HG03159 (cell line): ENCODE measurements around the gene MASP1.

ENCODE experiments used
- ATAC-seq: cut with Tn5 transposase; IDR thresholded peaks from one replicate; pipeline ENCODE4 v1.9.1; 2021; ENCODE audit warnings: mild to moderate bottlenecking, moderate library complexity; ENCODE audit not compliant: unreplicated experiment

MASP1 gene

DNA sequence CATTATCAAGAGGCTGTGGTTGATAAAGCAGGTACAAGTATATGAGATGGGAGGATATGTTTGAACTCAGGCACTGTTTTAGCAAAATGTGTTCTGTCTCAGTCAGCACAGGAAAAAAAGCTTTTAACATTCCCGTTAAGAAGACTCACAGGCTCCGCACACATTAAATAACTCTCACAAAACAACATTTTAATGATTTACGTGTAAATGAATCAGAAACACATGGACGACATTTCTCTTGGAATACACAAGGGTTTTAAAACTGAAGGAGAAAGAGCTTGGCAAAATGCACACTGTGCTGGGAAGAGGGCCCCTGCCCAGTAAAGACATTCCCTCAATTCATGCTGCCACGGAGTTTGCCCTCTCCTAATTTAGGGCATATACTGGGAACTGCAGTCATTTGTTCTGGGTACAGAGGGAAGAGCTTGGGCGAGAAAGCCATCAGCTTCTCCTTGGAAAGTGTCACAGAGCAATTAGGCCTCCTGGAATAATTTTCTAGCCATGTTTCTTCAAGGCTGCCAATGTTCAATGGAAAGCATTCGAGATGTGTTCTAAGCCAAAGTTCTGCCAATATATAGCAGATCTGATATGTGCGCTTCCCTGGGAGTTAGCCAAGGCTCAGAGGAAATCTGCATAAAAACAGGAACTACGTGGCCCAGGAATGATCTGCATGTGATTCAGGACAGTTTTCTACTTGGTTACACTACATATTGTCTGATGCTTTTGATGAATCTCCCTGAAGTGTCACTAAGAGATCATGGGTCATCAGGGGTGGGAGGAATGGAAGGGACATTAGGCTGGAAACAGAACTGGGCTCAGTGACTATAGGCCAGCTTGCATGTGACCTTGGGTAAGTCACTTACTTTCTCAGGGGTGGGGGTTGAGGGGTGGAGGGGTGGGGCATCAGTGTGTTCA, 2.2 kb upstream of the MASP1 start:
- ATAC-seq, result no peak

DNA sequence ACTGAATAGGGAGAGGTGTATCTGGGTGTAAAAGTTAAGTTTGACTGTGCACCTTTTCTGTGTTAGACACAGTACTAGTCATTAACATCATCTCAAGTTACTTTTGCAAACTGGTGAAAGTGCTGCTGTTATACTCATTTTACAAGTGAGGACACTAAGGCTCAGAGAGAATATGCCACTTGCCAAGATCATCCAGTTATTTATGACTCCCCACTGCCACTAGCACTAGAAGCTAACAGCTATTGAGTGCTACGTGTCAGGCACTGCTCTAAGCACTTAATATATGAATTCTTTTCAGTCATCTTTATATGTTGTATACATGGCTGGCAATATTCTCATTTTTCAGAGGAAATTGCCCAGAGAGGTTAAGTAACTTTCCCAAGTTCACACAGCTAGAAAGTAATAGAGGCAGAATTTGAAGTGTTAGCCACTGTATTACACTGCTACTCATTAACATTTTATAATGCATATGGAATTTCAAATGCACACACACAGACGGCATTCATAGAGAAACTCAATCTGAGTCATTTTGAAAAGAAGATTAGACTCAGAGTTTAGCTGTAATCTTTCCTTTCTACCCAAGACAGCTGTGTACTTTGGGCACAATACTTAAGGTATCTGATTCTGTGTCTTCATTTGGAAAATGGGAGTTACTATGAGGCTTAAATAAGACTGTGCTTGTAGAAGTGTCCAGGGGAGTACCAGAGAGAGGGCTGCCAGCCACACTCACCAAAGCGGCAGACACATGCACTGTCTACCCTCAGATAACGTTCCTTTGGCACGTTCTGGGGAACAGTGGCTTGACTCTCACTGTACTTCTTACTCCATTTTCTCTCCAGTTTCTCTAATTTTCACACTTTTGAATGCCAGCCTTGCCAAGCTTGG, 1.3 kb upstream of the MASP1 start:
- ATAC-seq, result no peak

GRCh38 chr3:187292181-187292580, 644 bp upstream of the MASP1 start:
- ATAC-seq, result no peak

GRCh38 chr3:187291001-187291511, 481 bp downstream of the MASP1 start:
- no peak for ATAC-seq

DNA sequence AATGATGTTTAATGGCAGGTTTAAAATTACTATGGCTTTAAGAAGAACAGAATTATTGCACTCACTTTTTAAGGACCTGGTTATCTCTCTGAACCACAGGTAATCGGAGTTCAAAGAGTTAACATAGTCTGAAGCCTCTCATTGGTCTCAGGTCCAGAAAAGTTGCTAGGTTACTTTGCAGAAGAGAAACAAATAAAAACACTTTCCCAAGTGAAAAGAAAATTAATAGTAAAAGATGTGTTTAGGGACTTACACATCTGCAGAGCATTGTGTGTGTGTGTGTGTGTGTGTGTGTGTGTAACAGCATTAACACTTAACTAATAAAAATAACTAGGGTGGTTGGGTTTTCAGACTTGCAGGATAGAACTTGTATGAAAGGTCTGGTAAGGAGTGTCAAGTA, 1.0 kb downstream of the MASP1 start:
- ATAC-seq, result no peak

DNA sequence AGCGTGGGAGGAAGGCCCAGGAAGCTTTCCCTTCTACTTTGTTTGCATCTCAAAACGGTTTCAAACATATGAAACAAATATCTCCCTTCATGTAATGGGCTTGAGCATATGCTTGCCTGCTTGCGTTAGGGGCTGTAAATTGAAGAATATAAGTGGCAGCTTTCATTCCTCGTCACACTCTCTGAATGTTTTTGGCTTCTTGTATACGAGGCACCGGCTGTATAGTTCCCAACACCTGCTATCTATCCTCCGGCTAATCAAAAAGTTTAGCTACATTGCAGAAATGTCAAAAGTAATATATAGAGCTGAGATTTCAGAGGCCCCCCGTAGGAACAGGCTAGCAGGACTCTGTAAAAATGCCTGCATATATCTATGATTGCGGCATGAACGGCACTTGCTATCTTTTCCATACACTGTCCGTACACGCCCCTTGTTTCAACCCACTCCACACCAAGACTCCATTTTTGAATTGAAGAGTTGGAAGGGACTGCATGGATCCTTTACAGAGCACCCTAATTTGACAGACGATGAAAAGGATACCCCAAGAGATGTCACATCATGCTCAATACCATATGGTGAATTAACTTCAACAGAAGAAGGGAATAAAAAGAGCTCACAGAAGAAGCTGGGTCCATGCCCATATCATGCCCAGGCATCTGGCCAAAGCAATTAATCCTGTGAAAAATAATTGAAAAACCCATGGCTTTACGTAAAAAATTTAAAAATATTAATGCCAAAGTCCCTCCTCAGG, 2.5 kb downstream of the MASP1 start:
- ATAC-seq, result no peak

DNA sequence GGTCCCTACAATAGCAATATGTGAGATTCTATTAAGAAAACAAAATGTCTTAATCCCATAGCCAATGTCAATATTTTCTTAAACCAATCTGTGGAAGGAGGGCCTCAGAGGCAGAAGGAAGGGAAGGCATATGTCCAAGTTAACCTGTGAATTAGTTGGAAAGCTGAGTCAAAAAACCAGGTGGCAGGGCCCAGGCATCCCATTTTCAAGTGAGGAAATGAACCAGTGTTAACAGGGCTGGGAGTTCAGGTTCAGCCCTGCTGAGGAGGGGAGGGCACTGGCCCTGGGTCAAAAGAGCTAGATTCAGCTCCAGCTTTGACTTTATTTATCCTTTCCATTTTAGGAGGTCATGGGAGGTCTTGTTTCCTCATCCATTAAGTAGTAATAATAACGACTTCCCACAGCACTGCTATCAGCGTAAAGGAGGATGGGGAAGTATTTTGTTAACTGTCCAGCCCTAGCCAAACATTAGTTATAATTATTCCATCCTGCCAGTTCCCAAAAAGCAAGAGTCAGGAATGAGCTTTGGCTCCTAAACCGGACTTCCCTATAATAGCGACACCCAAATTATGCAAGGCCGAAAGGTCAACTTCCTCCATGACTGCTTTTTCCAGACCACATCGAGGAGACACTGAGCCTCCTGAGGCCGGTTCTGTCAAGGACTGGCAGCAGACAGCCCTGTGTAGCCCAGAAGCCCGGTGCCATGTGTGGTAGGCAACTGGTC, 3.2 kb downstream of the MASP1 start:
- ATAC-seq, result no peak

- no peak for ATAC-seq
Measured at GRCh38 chr3:187287256-187287655, 4.3 kb downstream of the MASP1 start.

GRCh38 chr3:187286467-187287059, 5.0 kb downstream of the MASP1 start:
- no peak for ATAC-seq

DNA sequence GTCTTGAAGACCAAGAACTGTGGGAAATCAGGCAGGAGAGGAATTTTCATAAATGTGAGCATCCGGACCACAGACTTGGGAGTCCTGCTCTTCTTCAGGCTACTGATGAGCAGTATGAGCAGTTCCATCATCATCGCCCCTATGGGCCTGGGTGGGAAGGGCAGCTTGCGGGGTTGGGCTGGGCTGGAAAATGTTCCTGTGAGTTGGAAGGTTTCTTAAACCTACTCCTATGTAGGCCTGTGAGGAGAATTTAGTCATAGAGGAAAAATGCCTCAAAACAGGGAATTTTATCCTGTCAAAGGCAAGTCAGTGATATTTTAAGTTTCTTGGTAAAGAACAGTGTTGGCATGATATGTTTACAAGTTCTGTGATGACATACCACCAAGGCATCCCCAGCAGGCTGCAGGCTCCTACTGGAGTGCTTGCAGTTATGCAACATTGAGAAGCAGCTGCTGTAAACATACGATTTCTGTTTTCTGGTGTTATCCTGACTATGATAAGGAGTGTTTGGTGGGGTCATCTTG, 10.3 kb downstream of the MASP1 start:
- no peak for ATAC-seq

- no peak for ATAC-seq
Measured at GRCh38 chr3:187280644-187281043, 10.9 kb downstream of the MASP1 start.

- ATAC-seq, result no peak
Measured at GRCh38 chr3:187277129-187277462, 14.4 kb downstream of the MASP1 start.

GRCh38 chr3:187276397-187277128, 15.0 kb downstream of the MASP1 start:
- ATAC-seq, result no peak

GRCh38 chr3:187274977-187275338, 16.6 kb downstream of the MASP1 start:
- ATAC-seq, result no peak

- ATAC-seq, result no peak
Measured at GRCh38 chr3:187274315-187274976, 17.1 kb downstream of the MASP1 start.

- no peak for ATAC-seq
Measured at GRCh38 chr3:187271582-187271981, 20.0 kb downstream of the MASP1 start.

- ATAC-seq, result no peak
Measured at GRCh38 chr3:187269486-187269885, 22.1 kb downstream of the MASP1 start.

GRCh38 chr3:187267306-187267705, 24.2 kb downstream of the MASP1 start:
- no peak for ATAC-seq

DNA sequence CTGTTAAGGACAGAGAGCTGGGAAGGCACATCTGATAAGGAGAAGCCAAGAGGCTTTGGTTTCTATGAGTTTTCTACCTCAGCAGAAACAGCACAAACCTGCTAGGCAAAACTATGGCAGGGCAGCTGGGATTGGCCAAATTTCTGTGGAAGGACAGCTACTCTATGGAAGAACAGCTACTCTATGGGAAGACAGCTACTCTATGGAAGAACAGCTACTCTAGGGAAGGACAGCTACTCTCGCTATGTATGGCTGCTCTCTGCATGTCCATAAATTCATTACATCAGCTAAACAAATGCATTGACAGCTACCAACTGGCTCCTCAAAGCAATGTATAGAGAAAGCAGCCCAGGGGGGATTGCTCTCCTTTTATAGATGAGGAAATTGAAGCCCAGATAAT, 24.8 kb downstream of the MASP1 start:
- ATAC-seq, result no peak
